WTC11 (cell line): ENCODE results near the gene SPRR1A. TPM values are rescaled to one million over a fixed set of nuclear protein-coding genes. Genes with fewer than 3 reads are reported as not detected.

ENCODE experiments used
- ATAC-seq: fragments of 200-7000 bp; cut with Tn5 transposase; 2 replicates; pipeline ENCODE4 v1.10.0; 2021; ENCODE audit warnings: mild to moderate bottlenecking, moderate library complexity
- CTCF ChIA-PET: fragments of 300-600 bp; sonication (Branson Sonifier 250); formaldehyde crosslinking; loops from one replicate; lab custom pipeline; 2021; ENCODE audit warnings: antibody characterized with exemption; lab: Charles Lee
- POLR2A ChIA-PET: fragments of 350-600 bp; sonication (Branson Sonifier 250); formaldehyde crosslinking; loops from one replicate; lab custom pipeline; 2021; ENCODE audit warnings: antibody characterized with exemption; lab: Charles Lee
- DNase-seq: peaks from one replicate; pipeline ENCODE4 v3.0.0; 2021; ENCODE audit warnings: low spot score
- H3K27ac Mint-ChIP-seq: 2 replicates; pipeline ENCODE4 v1.8.0; 2021; ENCODE audit warnings: mixed read lengths
- H3K27me3 Mint-ChIP-seq: 2 replicates; pipeline ENCODE4 v1.8.0; 2021; ENCODE audit warnings: low read depth, mild to moderate bottlenecking, moderate library complexity, mixed read lengths
- H3K36me3 Mint-ChIP-seq: 2 replicates; pipeline ENCODE4 v1.8.0; 2021; ENCODE audit warnings: mixed read lengths
- H3K4me1 Mint-ChIP-seq: 2 replicates; pipeline ENCODE4 v1.8.0; 2022; ENCODE audit warnings: mixed read lengths
- H3K4me3 Mint-ChIP-seq: 2 replicates; pipeline ENCODE4 v1.8.0; 2021; ENCODE audit warnings: mild to moderate bottlenecking, moderate library complexity, mixed read lengths
- H3K9me3 Mint-ChIP-seq: 2 replicates; pipeline ENCODE4 v1.8.0; 2021; ENCODE audit warnings: mixed read lengths
- CREB1 ChIP-seq: sonication (generic); formaldehyde crosslinking; IDR thresholded peaks from 2 replicates; pipeline ENCODE4 v1.8.0; 2023; ENCODE audit warnings: mild to moderate bottlenecking, missing genetic modification reagents
- ERG ChIP-seq: fragments of 250-450 bp; sonication (Bioruptor Pico); IDR thresholded peaks from 2 replicates; pipeline ENCODE4 v1.8.0; 2021; ENCODE audit warnings: mild to moderate bottlenecking
- ETV6 ChIP-seq: sonication (generic); formaldehyde crosslinking; IDR thresholded peaks from 2 replicates; pipeline ENCODE4 v1.8.1; 2022; ENCODE audit warnings: mild to moderate bottlenecking, missing genetic modification reagents
- FOXK1 ChIP-seq: sonication (generic); formaldehyde crosslinking; IDR thresholded peaks from 2 replicates; pipeline ENCODE4 v1.8.0; 2022; ENCODE audit warnings: mild to moderate bottlenecking, moderate library complexity, missing genetic modification reagents
- FOXP4 ChIP-seq: sonication (generic); formaldehyde crosslinking; IDR thresholded peaks from 2 replicates; pipeline ENCODE4 v1.8.0; 2022; ENCODE audit warnings: mild to moderate bottlenecking, missing genetic modification reagents
- GRHL2 ChIP-seq: fragments of 250-450 bp; sonication (Bioruptor Pico); IDR thresholded peaks from 2 replicates; pipeline ENCODE4 v1.8.0; 2022; ENCODE audit warnings: mild to moderate bottlenecking, moderate library complexity; ENCODE audit not compliant: insufficient replicate concordance, severe bottlenecking
- MAX ChIP-seq: sonication (generic); formaldehyde crosslinking; IDR thresholded peaks from 2 replicates; pipeline ENCODE4 v1.8.0; 2022; ENCODE audit warnings: mild to moderate bottlenecking, missing genetic modification reagents
- NR2C2 ChIP-seq: sonication (generic); formaldehyde crosslinking; IDR thresholded peaks from 2 replicates; pipeline ENCODE4 v1.8.0; 2022; ENCODE audit warnings: mild to moderate bottlenecking, missing genetic modification reagents
- TEAD4 ChIP-seq: sonication (generic); formaldehyde crosslinking; IDR thresholded peaks from 2 replicates; pipeline ENCODE4 v1.8.0; 2022; ENCODE audit warnings: mild to moderate bottlenecking, missing genetic modification reagents
- ZNF121 ChIP-seq: sonication (generic); formaldehyde crosslinking; IDR thresholded peaks from 2 replicates; pipeline ENCODE4 v1.8.0; 2023; ENCODE audit warnings: missing genetic modification reagents
- ZNF138 ChIP-seq: sonication (generic); formaldehyde crosslinking; conservative IDR thresholded peaks from 2 replicates; pipeline ENCODE4 v1.8.1; 2022; ENCODE audit warnings: mild to moderate bottlenecking, moderate library complexity, missing genetic modification reagents
- ZNF232 ChIP-seq: sonication (generic); formaldehyde crosslinking; IDR thresholded peaks from 2 replicates; pipeline ENCODE4 v1.8.0; 2022; ENCODE audit warnings: mild to moderate bottlenecking, missing genetic modification reagents
- ZNF317 ChIP-seq: sonication (generic); formaldehyde crosslinking; IDR thresholded peaks from 2 replicates; pipeline ENCODE4 v1.8.1; 2023; ENCODE audit warnings: low read depth, mild to moderate bottlenecking, moderate library complexity, missing genetic modification reagents, borderline replicate concordance
- ZNF416 ChIP-seq: fragments of 250-450 bp; sonication (Bioruptor Pico); IDR thresholded peaks from 2 replicates; pipeline ENCODE4 v1.9.0; 2021; ENCODE audit warnings: mild to moderate bottlenecking, inconsistent platforms
- ZNF532 ChIP-seq: fragments of 250-450 bp; sonication (Bioruptor Pico); IDR thresholded peaks from 2 replicates; pipeline ENCODE4 v1.9.0; 2021; ENCODE audit warnings: mild to moderate bottlenecking, borderline replicate concordance
- total RNA-seq: library from RNA; stranded (reverse); gene quantifications from 3 replicates; pipeline ENCODE4 v1.2.3, GENCODE V29; 2021

The SPRR1A gene
- total RNA-seq, 1 experiment from 2014 or later: not detected

- Mint-ChIP-seq H3K4me3 (no peak overlapping the region), H3K36me3 (no peaks in the 10 kb centered on the region), H3K27me3 (peaks cover 5% of the 10 kb centered on the region; the same call in 1 of the 2 replicates), H3K27ac (no peak overlapping the region), H3K4me1 (no peaks in the 10 kb centered on the region), H3K9me3 (peaks cover 4% of the 10 kb centered on the region; the same call in 1 of the 2 replicates)
- DNase-seq (no peak), ATAC-seq (no peak)
- POLR2A ChIA-PET: no interaction called here
- TF ChIP-seq CREB1 (CRISPR knock-in tag): no peak
- no peak for TF ChIP-seq ETV6 (CRISPR knock-in tag)
- no peak for TF ChIP-seq ZNF232 (CRISPR knock-in tag)
- no peak for TF ChIP-seq ZNF138 (CRISPR knock-in tag)
- no peak for TF ChIP-seq ZNF532 (CRISPR knock-in tag)
- no peak for TF ChIP-seq MAX (CRISPR knock-in tag)
- no peak for TF ChIP-seq GRHL2 (CRISPR knock-in tag)
- no peak for TF ChIP-seq TEAD4 (CRISPR knock-in tag)
- no peak for TF ChIP-seq FOXP4
- CTCF ChIA-PET: interaction anchor here (1.0 to 10.9 kb wide), 2 partner anchors 91 to 222 kb away, joined by 3 to 123 read pairs; partner anchors contain the start of gene SMCP
Measured at GRCh38 chr1:152969036-152969435, 14.8 kb upstream of the SPRR1A start.

GRCh38 chr1:152970495-152970894 is 13.4 kb upstream of the SPRR1A start, which contains the start of gene SPRR4:
SPRR4 (plus strand) TSS chr1:152970648; CDS start chr1:152971891, 1,243 bp downstream.
- Mint-ChIP-seq H3K27me3 (peaks cover 5% of the 10 kb centered on the region; the same call in 1 of the 2 replicates), H3K4me1 (no peaks in the 10 kb centered on the region; the same call in 1 of the 2 replicates), H3K4me3 (no peak within 1 kb of the TSS), H3K36me3 (no peaks in the 10 kb centered on the region), H3K9me3 (no peaks in the 10 kb centered on the region), H3K27ac (no peak within 1 kb of the TSS)
- no peak for DNase-seq
- CTCF ChIA-PET: interaction anchor here (0.6 kb wide), 1 partner anchor 100 kb away, joined by 3 read pairs; no protein-coding TSS in a partner anchor
- no peak for ATAC-seq
- TF ChIP-seq ERG (CRISPR knock-in tag) (no peak), FOXK1 (CRISPR knock-in tag) (no peak), ZNF317 (CRISPR knock-in tag) (no peak)
- POLR2A ChIA-PET: no interaction called here

GRCh38 chr1:152972196-152972886 is 11.5 kb upstream of the SPRR1A start:
- ChIA-PET POLR2A (no interaction called here), CTCF (no interaction called here)
- Mint-ChIP-seq H3K4me1 (no peaks in the 10 kb centered on the region; the same call in 1 of the 2 replicates), H3K9me3 (no peaks in the 10 kb centered on the region), H3K4me3 (no peak overlapping the region), H3K27ac (no peak overlapping the region), H3K27me3 (0 out of 2 replicates have a peak, but pooled peaks cover 5% of the 10 kb centered on the region), H3K36me3 (no peaks in the 10 kb centered on the region)
- no peak for ATAC-seq
- DNase-seq: no peak
- TF ChIP-seq NR2C2 (CRISPR knock-in tag): no peak
- TF ChIP-seq ZNF416 (CRISPR knock-in tag): no peak
- TF ChIP-seq ZNF121 (CRISPR knock-in tag): no peak
